H9 (cell line): Measurements from ENCODE around the gene DDI1. TPM values are rescaled to one million over a fixed set of nuclear protein-coding genes. Genes with fewer than 3 reads are reported as not detected.

Experiments
- DNase-seq: peaks from one replicate; pipeline ENCODE4 v3.0.0-alpha.2; 2017
- H2AFZ ChIP-seq: one replicate; pipeline ENCODE4 v1.6.1; 2013; ENCODE audit warnings: mild to moderate bottlenecking, low read length, control low read depth, moderate library complexity
- H2AK5ac ChIP-seq: 2 replicates; pipeline ENCODE4 v1.6.1; 2013; ENCODE audit warnings: low read length, control low read depth, mixed read lengths; ENCODE audit not compliant: insufficient read length
- H2BK120ac ChIP-seq: one replicate; pipeline ENCODE4 v1.6.1; 2013; ENCODE audit warnings: low read depth, mild to moderate bottlenecking, low read length, control low read depth, inconsistent platforms; ENCODE audit not compliant: poor library complexity, severe bottlenecking
- H2BK12ac ChIP-seq: 2 replicates; pipeline ENCODE4 v1.6.1; 2013; ENCODE audit warnings: low read length, control low read depth, mixed read lengths, low read depth; ENCODE audit not compliant: insufficient read length
- H2BK15ac ChIP-seq: 2 replicates; pipeline ENCODE4 v1.6.1; 2013; ENCODE audit warnings: low read depth, low read length, control low read depth
- H2BK20ac ChIP-seq: one replicate; pipeline ENCODE4 v1.6.1; 2013; ENCODE audit warnings: low read depth, mild to moderate bottlenecking, low read length, control low read depth, inconsistent platforms; ENCODE audit not compliant: poor library complexity, severe bottlenecking
- H2BK5ac ChIP-seq: 2 replicates; pipeline ENCODE4 v1.6.1; 2013; ENCODE audit warnings: low read length, control low read depth, mixed read lengths; ENCODE audit not compliant: insufficient read length
- H3K14ac ChIP-seq: 2 replicates; pipeline ENCODE4 v1.6.1; 2013; ENCODE audit warnings: low read length, control low read depth; ENCODE audit not compliant: insufficient read depth
- H3K18ac ChIP-seq: 2 replicates; pipeline ENCODE4 v1.6.1; 2013; ENCODE audit warnings: low read depth, mild to moderate bottlenecking, mixed read lengths, low read length, control low read depth; ENCODE audit not compliant: insufficient read length
- H3K23ac ChIP-seq: 2 replicates; pipeline ENCODE4 v1.6.1; 2013; ENCODE audit warnings: low read length, control low read depth, mixed read lengths, low read depth; ENCODE audit not compliant: insufficient read length
- H3K23me2 ChIP-seq: 2 replicates; pipeline ENCODE4 v1.6.1; 2013; ENCODE audit warnings: low read depth, mild to moderate bottlenecking, mixed read lengths, low read length, control low read depth; ENCODE audit not compliant: insufficient read length, poor library complexity, severe bottlenecking
- H3K27ac ChIP-seq: 2 replicates; pipeline ENCODE4 v1.5.1; 2013; ENCODE audit warnings: low read length, control low read depth, mixed read lengths, low read depth; ENCODE audit not compliant: insufficient read length
- H3K27me3 ChIP-seq: 2 replicates; pipeline ENCODE4 v1.6.1; 2013; ENCODE audit warnings: low read length, control low read depth, inconsistent platforms; ENCODE audit not compliant: insufficient read depth
- H3K4ac ChIP-seq: 2 replicates; pipeline ENCODE4 v1.6.1; 2013; ENCODE audit warnings: low read depth, mild to moderate bottlenecking, control low read depth, inconsistent platforms, low read length, moderate library complexity
- H3K4me1 ChIP-seq: 2 replicates; pipeline ENCODE4 v1.6.1; 2013; ENCODE audit warnings: low read length, control low read depth, inconsistent platforms; ENCODE audit not compliant: insufficient read depth
- H3K4me2 ChIP-seq: 2 replicates; pipeline ENCODE4 v1.6.1; 2013; ENCODE audit warnings: low read length, control low read depth, mixed read lengths; ENCODE audit not compliant: insufficient read length, insufficient read depth
- H3K56ac ChIP-seq: 2 replicates; pipeline ENCODE4 v1.6.1; 2013; ENCODE audit warnings: low read depth, mild to moderate bottlenecking, mixed read lengths, low read length, control low read depth; ENCODE audit not compliant: insufficient read length
- H3K79me1 ChIP-seq: 2 replicates; pipeline ENCODE4 v1.6.1; 2013; ENCODE audit warnings: low read depth, mild to moderate bottlenecking, moderate library complexity, low read length, control low read depth, inconsistent platforms; ENCODE audit not compliant: insufficient read depth, poor library complexity, severe bottlenecking
- H3K79me2 ChIP-seq: 2 replicates; pipeline ENCODE4 v1.6.1; 2013; ENCODE audit warnings: low read length, control low read depth, inconsistent platforms; ENCODE audit not compliant: insufficient read depth
- H3K9ac ChIP-seq: 2 replicates; pipeline ENCODE4 v1.6.1; 2013; ENCODE audit warnings: low read length, control low read depth, mixed read lengths; ENCODE audit not compliant: insufficient read length; ENCODE audit errors: extremely low read depth
- H3K9me3 ChIP-seq: one replicate; pipeline ENCODE4 v1.6.1; 2013; ENCODE audit warnings: low read depth, low read length, inconsistent platforms; ENCODE audit not compliant: control insufficient read depth
- H3T11ph ChIP-seq: one replicate; pipeline ENCODE4 v1.6.1; 2013; ENCODE audit warnings: mild to moderate bottlenecking, low read length, control low read depth, inconsistent platforms
- H4K20me1 ChIP-seq: one replicate; pipeline ENCODE4 v1.6.1; 2013; ENCODE audit not compliant: control insufficient read depth, insufficient read length, insufficient read depth
- H4K5ac ChIP-seq: 2 replicates; pipeline ENCODE4 v1.6.1; 2013; ENCODE audit warnings: low read depth, mild to moderate bottlenecking, mixed read lengths, low read length, control low read depth; ENCODE audit not compliant: insufficient read length
- H4K8ac ChIP-seq: replicated peaks from 2 replicates; pipeline ENCODE4 v1.6.1; 2013; ENCODE audit warnings: low read length, control low read depth, mixed read lengths, low read depth; ENCODE audit not compliant: insufficient read length
- H4K91ac ChIP-seq: 2 replicates; pipeline ENCODE4 v1.6.1; 2013; ENCODE audit warnings: low read depth, mild to moderate bottlenecking, moderate library complexity, mixed read lengths, low read length, control low read depth; ENCODE audit not compliant: insufficient read length
- H3K27ac Mint-ChIP-seq, 3 experiments: 2 replicates in 2 of 3; 3 replicates in 1 of 3; pipeline ENCODE4 v1.8.0; 2020 to 2021; ENCODE audit warnings: mixed read lengths in 3 of 3, mild to moderate bottlenecking in 1 of 3, moderate library complexity in 1 of 3
- H3K27me3 Mint-ChIP-seq: 2 replicates; pipeline ENCODE4 v1.8.0; 2021; ENCODE audit warnings: low read depth, mild to moderate bottlenecking, moderate library complexity, mixed read lengths
- H3K36me3 Mint-ChIP-seq, 3 experiments: 2 replicates in 2 of 3; 3 replicates in 1 of 3; pipeline ENCODE4 v1.8.0; 2020 to 2021; ENCODE audit warnings: low read depth in 3 of 3, mixed read lengths in 3 of 3; ENCODE audit not compliant: insufficient read depth in 1 of 3
- H3K4me1 Mint-ChIP-seq, 2 experiments: 2 replicates each; pipeline ENCODE4 v1.8.0; 2020; ENCODE audit warnings: mixed read lengths in 2 of 2
- H3K4me3 Mint-ChIP-seq, 2 experiments: 2 replicates in 1 of 2; 3 replicates in 1 of 2; pipeline ENCODE4 v1.8.0; 2020 to 2021; ENCODE audit warnings: mild to moderate bottlenecking in 2 of 2, mixed read lengths in 2 of 2, moderate library complexity in 1 of 2
- H3K9me3 Mint-ChIP-seq, 2 experiments: 2 replicates in 1 of 2; 3 replicates in 1 of 2; pipeline ENCODE4 v1.8.0; 2020; ENCODE audit warnings: mild to moderate bottlenecking in 2 of 2, mixed read lengths in 2 of 2, moderate library complexity in 1 of 2
- CTCF ChIP-seq: fragments of 200-600 bp; sonication (generic); conservative IDR thresholded peaks from 3 replicates; pipeline ENCODE4 v1.8.0; 2021; ENCODE audit warnings: antibody characterized with exemption, mild to moderate bottlenecking
- total RNA-seq: library from RNA; stranded (reverse); gene quantifications from 2 replicates; pipeline ENCODE4 v1.2.1, GENCODE V29; 2021

DDI1 gene
- total RNA-seq, 1 experiment from 2014 or later, result not detected

- no peak overlapping the region for H2BK15ac ChIP-seq
Measured at GRCh38 chr11:104003491-104003890, 32.9 kb upstream of the DDI1 start.

More at GRCh38 chr11:104003491-104003890, 32.9 kb upstream of the DDI1 start:
- no peak overlapping the region for H3T11ph ChIP-seq
- H2AFZ ChIP-seq, result no peak overlapping the region
- H2BK12ac ChIP-seq, result no peak overlapping the region
- no peaks in the 10 kb centered on the region for H3K23me2 ChIP-seq
- H3K36me3 Mint-ChIP-seq, result no peaks in the 10 kb centered on the region
- H3K9me3 Mint-ChIP-seq, result 0 out of 5 replicates have a peak, but pooled peaks cover 0 to 3% of the 10 kb centered on the region in 2 experiments
- H3K56ac ChIP-seq, result no peak overlapping the region
- H4K20me1 ChIP-seq, result no peaks in the 10 kb centered on the region
- H3K79me1 ChIP-seq, result no peaks in the 10 kb centered on the region
- H3K27ac ChIP-seq, result no peak overlapping the region
- H2AK5ac ChIP-seq, result no peak overlapping the region
- no peak for DNase-seq
- no peaks in the 10 kb centered on the region for H3K4me1 ChIP-seq
- H2BK5ac ChIP-seq, result no peak overlapping the region
- no peak overlapping the region for H2BK20ac ChIP-seq
- no peak overlapping the region for H4K5ac ChIP-seq
- H3K9me3 ChIP-seq, result no peaks in the 10 kb centered on the region
- H3K27ac Mint-ChIP-seq, result no peak overlapping the region
- H3K23ac ChIP-seq, result no peak overlapping the region
- no peak overlapping the region for H4K91ac ChIP-seq
- H3K4me3 Mint-ChIP-seq, result no peak overlapping the region
- no peak overlapping the region for H3K18ac ChIP-seq
- no peaks in the 10 kb centered on the region for H3K27me3 Mint-ChIP-seq
- no peak overlapping the region for H3K14ac ChIP-seq
- TF ChIP-seq CTCF, result no peak
- H3K4me2 ChIP-seq, result no peak overlapping the region
- H4K8ac ChIP-seq, result no peak overlapping the region
- no peaks in the 10 kb centered on the region for H3K27me3 ChIP-seq
- no peaks in the 10 kb centered on the region for H3K79me2 ChIP-seq
- no peak overlapping the region for H3K9ac ChIP-seq
- H3K4me1 Mint-ChIP-seq, result no peaks in the 10 kb centered on the region
- H2BK120ac ChIP-seq, result no peak overlapping the region
- H3K4ac ChIP-seq, result no peak overlapping the region
